CD4-positive, alpha-beta T cell treated with Interleukin-2 at 100 ng/mL for 4 hours (primary cell): Measurements from ENCODE around the gene ALKBH6.
"Not testable (repeated sequence)": the region's sequence is repeated elsewhere in the genome, so short reads cannot be mapped to it uniquely, and the experiment has no call there.

Experiments used
- DNase-seq: peaks from one replicate; pipeline ENCODE4 v3.0.0-alpha.2; 2020; ENCODE audit warnings: low spot score

The ALKBH6 gene

DNA sequence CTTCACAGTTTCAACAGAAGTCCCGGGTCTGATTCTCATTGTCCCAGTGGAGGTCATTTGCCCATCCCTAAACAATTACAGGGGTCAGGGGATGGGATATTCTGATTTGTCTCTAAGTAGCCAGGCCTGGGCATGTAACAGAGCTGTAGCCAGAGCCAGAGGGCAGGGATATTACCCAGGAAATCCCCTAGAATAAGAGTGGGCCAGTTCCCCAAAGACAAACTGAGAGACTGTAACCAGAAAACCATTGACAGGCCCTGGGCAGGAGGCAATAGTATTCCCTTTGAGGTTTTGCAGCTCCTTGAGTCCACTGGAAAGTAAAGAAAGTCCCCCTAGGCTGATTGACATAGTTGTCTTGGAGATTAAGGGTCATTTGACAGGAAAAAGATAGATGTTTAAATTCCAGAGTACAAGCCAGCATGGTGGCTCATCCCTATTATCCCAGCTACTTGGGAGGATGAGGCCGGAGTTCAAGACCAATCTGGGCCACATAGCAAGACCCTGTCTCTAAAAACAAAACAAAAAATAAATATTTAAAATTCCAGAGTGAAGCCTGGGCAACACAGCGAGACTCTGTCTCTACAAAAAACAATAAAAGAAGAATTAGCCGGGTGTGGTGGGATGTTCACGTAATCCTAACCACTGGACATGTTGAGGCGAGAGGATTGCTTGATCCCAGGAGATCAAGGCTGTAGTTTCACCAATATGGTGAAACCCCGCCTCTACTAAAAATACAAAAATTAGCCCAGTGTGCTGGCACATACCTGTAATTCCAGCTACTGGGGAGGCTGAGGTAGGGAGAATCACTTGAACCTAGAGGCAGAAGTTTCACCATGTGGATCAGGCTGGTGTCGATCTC, 20.9 kb downstream of the ALKBH6 start:
- DNase-seq = no peak

DNA sequence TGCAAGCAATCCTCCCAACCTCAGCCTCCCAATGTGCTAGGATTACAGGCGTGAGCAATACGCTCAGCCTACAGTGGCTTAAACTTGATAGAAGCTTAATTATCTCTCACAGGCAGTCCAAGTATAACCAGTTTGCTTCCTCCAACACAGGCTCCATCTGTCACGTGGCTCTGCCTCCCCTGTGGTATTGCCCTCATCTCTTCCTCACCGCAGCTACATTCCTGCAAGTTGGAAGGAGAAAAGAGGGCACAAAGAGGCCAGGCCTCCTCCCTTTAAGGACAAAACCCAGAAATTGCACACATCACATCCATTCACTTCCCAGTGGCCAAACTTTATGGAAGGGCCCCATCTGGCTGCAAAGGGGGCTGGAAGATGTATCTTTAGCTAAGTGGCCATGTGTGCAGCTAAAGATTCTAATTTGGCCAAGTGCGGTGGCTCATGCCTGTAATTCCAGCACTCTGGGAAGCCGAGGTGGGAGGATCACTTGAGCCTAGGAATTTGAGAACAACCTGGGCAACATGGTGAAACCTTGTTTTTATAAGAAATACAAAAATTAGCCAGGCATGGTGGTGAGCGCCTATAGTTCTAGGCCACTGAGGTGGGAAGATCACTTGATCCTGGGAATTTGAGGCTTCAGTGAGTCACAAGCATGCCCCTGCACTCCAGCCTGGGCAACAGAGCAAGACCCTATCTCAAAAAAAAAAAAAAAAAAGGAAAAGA, 22.1 kb downstream of the ALKBH6 start:
- DNase-seq = no peak

DNA sequence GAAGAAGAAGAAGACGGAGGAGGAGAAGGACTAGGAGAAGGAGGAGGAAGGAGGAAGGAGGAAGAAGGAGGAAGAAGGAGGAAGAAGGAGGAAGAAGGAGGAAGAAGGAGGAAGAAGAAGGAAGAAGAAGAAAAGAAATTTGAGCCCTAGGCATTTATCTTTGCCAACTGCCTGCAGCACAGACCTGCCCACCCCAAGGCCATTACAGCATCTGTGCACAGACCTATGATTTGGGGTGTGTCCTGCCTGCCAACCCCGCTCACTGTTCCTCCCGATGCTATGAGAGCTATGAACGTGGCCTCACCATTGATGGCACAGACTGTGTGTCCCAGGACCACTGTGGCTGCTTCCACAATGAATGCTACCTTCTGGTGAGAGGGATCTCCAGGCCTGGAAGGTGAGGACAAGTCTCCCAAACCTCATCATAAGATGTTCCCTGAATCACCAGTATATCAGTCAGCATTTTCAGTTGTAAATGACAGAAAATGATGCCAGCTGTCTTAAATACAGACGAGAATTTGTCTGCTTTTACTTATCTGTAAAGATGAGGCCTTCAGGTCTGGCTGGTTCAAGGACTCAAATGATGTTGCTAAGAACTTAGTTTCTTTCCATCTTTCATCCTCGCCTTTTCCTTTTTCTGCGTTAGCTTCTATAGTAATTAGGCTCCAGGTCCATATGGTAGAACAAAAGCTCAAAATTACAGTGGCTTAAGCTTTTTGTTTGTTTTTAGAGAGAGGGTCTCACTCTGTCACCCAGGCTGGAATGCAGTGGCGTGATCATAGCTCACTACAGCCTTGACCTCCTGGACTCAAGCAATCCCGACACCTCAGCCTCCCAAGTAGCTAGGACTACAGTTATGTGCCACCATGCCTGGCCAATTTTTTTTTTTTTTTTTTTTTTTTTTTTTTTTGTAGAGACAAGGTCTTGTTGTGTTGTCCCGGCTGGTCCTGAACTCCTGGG, 23.0 kb downstream of the ALKBH6 start:
- DNase-seq = no peak

DNA sequence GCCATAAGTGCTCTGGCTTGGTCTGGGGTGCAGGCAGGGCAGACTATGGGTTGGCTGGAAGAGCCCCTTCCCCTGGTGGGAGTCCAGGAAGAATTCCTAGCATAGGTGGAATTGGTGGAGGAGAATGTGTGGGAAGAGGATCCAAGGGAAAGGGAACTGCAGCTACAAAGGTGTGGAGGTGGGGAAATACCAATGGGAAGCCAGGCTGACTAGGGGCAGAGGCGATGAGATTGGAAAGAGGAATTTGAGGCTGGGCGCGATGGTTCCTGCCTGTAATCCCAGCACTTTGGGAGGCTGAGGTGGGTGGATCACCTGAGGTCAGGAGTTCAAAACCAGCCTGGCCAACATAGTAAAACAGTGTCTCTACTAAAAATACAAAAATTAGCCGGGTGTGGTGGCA, 23.9 kb downstream of the ALKBH6 start:
- no peak for DNase-seq

DNA sequence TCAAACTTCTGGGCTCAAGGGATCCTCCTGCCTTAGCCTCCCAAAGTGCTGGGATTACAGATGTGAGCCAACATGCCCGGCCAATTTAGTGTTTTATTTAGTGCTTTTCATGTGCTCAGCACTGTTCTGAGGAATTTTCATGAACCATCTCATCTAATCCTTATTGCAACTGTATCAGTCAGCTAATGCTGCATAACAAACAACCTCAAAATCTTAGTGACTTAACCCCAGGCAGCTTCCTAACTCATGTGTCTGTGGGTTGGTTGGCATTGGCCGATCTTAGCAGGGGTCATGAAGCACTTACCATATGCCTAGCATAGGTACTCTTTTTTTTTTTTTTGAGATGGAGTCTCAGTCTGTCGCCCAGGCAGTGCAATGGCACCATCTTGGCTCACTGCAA, 25.2 kb downstream of the ALKBH6 start:
- no peak for DNase-seq

DNA sequence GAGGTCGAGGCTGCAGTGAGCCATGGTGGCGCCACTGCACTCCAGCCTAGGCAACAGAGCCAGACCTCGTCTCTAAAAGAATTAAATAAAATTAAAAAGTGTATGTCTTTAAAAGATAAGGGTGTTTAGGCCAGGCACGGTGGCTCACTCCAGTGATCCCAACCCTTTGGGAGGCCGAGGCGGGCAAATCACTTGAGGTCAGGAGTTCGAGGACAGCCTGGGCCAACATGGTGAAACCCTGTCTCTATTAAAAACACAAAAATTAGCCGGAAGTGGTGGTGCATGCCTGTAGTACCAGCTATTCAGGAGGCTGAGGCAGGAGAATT, 26.5 kb downstream of the ALKBH6 start:
- DNase-seq = no peak

DNA sequence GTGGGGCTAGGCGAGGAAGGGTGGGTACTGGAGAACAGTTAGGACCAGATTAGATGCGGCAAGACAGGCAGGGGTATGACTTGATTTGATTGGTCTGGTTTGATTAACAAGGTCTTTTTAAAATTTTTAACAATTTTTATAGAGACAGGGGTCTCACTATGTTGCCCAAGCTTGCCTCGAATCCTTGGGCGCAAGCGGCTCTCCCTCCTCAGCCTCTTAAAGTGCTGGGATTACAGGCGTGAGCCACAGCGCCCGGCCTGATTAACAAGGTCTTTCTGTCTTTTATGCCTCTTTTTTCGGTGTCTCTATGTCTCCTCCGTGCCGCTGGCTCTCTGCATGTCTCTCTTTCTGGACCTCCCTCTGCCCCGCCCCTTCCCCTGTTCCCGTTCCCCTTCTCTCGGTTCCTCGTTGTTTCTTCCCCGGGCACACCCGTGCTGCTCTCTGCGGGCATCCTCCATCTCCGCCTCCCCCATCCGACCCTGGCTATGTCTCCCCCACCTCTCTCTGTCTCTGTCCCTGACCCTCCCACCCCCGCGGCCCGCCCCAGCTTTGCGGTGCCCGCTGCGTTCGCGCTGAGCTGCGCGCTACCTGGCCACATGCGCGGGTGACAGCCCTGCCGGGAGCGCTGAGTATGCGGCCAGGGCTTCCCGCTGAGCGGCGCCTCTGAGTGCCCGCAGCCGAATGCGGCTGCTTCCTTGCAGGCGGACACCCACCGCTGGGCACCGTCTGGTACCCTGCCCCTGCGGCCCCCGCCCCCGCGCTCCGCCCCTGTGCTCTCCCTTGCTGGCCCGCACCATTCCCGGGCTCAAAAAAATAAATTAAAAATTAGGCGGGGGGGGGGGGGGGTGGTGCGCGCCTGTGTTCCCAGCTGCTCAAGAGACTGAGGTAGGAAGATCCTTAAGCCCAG, 27.1 kb downstream of the ALKBH6 start:
- DNase-seq = no peak

DNA sequence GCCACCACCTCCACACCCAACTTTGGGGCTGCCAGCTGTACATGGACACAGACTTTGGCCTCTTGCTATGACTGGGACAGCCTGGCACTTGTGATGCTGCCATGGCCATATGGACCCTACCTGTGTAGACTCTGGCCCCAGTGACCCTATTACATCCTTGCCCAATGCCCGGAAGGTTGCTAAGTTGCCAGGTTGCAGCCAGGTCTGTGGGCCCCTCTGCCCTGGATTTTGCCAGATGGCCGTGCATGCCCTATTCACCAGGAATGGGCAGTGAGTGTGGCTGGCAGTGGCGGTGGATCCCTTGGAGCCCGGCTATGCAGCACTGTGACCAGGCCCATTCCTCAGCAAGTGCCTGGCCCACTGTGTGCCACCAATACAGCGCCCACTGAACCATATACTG, 27.9 kb downstream of the ALKBH6 start:
- DNase-seq = no peak

DNA sequence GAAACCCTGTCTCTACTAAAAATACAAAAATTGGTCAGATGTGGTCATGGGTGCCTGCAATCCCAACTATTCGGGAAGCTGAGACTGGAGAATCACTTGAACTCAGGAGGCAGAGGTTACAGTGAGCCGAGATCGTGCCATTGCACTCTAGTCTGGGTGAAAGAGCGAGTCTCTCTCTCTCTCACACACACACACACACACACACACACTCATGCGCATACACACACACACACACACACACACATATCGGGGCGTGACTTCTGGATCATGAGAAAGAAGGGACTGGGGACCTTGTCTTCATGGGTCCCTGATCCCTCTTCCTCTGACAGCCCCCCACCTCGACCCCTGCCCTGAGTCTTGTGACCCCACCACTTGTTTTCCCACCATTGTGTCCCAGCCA, 30.8 kb downstream of the ALKBH6 start:
- no peak for DNase-seq

DNA sequence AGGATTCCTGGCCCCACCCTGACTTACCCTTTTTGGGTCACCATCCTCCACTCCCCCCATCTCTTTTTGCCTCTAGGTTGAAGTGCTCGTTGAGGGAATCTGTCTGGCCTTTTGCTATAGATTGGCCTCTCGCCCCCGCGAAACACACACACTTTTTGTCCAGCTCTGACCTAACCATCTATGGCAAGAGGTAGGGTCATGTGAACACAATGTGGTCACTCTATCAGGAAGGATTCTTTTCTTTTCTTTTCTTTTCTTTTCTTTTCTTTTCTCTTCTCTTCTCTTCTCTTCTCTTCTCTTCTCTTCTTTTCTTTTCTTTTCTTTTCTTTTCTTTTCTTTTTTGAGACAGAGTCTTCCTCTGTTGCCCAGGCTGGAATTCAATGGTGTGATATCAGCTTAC, 33.0 kb downstream of the ALKBH6 start:
- not testable (repeated sequence) for DNase-seq

DNA sequence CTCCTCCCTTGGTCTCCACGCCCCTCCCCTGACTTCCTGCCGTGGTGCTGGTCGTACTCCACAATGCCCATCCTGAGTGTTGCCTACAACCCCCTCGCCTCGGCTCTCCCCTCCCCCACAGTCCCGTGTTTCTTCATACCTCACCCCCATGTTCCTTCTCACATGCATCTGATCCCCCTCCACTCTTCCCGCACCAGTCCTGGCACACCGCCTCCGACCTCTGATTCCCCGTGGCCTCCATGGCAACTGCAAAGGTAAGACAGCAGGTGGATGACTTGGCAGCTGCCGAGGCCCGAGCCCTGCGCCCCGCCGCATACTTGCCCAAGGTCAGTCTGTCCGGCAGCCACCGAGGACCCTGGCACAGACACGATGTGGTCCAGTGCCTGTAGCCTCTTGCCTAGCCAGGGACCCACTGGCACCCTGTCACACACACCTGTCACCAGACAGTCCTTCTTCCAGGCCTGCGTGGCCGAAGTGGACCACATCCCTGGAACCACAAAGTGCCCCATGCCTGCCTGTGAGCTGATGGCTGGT, 35.1 kb downstream of the ALKBH6 start:
- no peak for DNase-seq

DNA sequence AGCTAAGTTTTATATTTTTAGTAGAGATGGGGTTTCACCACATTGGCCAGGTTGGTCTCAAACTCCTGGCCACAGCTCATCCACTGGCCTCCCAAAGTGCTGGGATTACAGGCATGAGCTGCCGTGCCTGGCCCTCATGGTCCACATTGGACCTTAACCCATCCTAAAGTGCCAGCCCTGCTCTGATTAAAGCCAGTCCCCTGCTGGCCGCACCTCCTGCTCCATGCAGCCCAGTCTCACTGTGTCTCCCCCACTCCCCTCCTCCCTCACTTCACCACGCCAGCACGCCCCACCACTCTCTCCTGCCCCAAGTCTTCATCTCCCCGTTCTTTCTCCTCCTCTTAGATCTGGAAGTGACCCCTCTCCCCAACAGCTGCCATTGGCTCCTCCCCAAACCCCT, 35.7 kb downstream of the ALKBH6 start:
- DNase-seq = no peak

DNA sequence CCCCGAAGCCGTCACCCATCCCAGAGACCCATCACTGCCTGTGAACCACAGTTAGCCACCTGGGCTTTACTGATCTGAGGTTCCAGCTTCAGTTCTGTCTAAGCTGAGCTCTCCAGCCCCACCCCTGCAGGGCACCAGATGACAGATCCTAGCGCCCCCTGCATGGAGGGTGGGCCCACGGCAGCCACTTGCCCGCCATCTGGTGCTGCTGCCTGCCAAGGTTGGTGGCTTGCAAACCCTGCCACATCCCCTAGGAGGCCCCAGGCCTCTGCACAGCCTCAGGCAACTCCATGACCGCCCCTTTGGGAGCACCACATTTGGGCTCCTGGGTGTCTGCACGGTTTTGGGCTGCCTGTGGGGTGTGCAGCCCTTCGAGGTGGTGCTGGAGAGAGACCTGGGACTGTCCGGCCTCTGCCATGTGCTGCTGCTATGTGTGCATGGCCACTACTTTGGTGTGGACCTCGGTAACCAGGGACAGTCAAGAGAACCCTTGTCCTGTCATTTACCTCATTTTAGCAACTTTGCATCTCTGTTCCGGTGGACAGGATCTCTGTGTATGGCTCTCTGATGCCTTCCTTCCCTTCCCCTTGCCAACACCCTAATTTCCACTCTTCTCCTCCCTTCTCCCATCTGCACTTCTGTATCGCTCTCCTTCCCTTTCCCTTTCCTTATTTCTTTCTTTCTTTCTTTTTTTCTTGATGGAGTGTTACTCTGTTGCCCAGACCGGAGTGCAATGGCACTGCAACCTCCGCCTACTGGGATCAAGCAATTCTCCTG, 36.4 kb downstream of the ALKBH6 start:
- DNase-seq = no peak

DNA sequence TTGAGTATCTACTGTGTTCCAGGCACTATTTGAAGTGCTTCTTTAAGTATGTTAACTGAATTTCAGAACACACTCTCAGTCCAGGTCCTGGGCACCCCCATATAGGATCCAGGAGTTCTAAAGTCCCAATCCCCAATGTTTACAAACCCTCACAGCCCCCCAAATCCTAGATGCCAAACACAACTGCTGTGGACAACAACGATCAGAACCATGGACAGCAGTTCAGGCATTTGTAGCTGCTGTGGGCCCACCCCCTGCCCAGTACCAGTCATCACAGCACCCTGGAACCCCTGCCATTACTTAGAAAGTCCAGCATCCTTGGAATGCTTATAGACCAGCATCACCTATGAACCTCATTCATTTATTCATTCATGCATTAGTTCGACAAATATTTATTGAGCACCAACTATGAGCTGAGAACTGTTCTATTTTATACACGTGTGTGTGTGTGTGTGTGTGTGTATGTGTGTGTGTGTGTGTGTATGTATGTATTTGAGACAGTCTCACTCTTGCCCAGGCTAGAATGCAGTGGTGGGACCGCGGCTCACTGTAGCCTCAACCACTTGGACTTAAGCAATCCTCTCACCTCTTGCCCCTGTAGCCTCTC, 38.3 kb downstream of the ALKBH6 start:
- no peak for DNase-seq

DNA sequence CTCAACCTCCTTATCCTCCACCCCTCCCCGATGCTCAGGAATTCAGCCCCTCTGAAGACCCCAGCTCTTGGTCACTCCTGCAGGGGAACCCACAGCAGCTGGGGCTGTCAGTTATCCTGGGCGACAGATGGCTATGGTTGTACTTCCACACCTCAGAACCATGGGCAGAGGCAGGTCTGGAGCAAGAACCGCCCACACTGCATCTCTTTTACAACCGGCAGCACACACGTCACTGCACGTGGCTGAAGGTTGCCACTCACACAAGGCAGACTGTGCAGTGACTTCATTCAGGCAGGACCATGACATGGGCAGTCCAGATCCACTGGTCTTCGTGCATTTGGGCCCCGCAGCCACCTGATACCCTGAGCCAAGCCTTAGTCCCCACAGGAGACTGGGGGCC, 40.5 kb downstream of the ALKBH6 start:
- no peak for DNase-seq

DNA sequence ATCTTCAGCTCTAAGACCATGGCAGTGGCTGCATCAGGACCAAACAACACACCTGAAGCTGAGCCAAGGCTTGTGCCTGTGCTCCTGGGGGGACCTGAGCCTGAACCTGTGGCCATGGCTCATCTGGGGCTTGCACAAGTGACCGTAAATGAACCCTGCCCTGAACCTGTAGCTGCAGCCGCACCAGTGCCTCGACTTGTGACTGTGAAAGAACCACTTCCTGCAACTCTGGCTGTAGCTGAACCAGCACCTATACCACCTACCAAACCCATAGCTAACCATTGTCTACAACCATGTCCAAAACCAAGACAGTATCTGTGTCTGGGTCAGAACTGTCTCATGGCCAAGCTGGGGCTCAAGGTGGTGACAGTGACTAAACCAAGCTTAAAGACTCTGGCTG, 47.2 kb downstream of the ALKBH6 start:
- no peak for DNase-seq

DNA sequence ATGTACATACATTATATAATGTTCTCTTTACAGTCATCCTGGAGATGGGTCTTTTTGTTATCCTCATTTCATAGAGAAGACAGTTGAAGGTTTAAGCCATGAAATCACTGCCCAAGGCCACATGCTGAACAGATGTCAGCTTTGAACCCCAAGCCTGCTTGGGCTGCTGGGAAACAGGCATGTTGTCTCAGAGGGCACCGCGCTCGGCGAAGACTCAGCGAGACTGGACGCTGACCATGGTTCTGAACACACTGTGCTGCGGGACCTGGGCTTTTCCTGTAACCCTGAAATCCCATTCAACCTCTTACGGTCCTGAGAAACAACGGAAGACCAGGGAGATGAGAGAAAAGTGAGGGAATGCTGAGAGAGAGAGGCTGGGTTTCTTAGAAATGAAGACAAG, 50.5 kb downstream of the ALKBH6 start:
- DNase-seq = peak; percentile 27

DNA sequence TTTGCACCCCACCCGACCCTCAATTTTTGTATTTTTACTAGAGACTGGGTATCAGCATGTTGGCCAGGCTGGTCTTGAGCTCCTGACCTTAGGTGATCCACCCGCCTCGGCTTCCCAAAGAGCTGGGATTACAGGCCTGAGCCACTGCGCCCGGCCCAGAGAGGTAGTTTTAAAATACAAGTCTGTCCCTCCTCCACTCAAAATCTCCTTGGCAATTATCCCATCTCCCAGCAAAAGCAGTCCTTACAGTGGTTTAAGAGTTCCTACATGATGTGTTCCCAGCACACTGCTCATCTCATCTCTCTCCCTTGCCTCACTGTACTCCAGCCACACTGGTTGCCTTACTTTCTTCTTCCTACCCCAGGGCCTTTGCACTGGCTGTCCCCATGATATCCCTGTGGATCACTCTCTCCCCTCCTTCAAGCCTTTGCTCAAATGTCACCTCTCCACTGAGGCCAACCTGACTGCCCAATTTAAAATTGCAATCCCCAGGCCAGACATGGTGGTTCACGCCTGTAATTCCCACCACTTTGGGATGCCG, 53.5 kb downstream of the ALKBH6 start:
- DNase-seq = no peak

DNA sequence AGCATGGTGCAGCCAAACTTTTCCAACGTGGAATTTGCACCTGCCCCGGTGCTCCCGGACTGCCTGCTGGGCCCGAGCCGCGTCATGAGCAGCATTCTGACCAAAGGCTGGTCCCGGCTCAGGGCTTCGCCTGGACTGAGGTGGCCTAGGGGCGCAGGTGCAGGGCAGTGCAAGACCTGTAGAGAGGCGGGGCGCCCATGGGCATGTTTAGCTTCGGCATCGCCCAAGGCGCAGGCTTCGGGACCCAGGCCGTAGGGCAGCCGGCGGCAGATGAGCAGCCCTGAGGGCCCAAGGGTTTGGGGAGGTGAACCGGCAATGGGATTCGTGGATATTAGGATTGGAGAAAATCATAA, 54.1 kb downstream of the ALKBH6 start:
- DNase-seq = no peak
